Globus pallidus (tissue), 1 donor: ENCODE measurements around the gene WASF2.
"Not testable (repeated sequence)": the region's sequence is repeated elsewhere in the genome, so short reads cannot be mapped to it uniquely, and the experiment has no call there.

Experiments used
- DNase-seq: peaks from one replicate; pipeline ENCODE4 v3.0.0-alpha.2; 2015; ENCODE audit warnings: low spot score

WASF2 gene

DNA sequence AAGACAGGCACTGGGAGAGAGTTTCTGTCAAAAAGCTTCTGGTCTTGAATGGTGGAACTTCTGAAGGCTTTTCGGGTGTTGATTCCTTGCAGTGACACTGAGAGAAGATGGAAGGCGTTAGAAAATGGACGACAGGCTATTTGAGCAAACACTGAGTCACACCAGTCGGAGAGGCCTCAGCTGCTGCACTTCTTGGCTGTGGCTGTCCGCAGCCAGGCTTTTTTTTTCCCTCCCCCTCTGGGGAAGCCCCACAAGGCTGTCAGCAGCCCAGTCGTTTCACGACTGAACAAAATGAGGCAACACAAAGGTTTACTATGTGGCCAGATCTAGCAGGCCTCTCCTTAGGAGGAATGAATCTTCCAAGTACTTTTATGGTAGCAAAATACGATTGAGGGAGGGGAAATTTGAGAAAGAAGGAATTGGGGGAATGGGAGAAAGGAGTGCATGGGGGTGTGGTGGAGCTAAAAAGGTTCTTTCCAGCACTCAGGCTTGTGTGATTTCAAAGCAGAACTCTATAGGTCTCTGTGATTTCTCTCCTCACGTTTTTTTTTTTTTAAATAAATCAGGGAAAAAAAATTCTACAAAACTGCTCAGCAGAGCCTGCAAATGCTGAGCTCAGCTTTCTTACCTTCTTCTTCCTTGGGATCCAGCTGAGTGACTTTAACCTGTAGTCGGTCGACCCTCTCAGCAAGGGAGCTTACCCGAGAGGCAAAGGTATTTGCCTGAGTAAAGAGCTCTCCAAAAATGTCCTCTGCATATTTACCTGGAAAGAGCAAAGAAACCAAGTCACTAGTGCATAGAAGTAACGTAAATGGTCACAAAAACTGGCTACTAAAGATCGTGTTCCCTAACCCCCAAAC is 71.4 kb downstream of the WASF2 start:
- DNase-seq = peak; percentile 90

DNA sequence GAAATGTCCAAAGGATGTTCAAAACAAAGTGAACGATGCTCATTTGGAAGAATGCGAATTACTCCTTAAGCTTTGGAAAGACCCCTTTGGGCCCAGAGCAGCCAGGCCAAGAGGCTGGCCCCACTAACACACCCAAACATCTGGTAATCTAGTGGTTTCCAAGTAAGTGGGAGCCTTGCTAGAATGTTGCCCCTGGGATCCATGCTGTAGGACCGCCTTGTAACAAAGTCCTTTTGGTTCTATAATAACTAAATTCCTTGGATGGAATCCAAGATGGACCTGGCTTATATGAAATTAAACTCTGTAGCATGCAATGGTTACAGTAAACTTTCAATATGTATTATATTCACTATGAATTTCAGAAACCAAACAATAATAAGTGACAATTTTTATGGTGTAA is 72.3 kb downstream of the WASF2 start:
- no peak for DNase-seq

DNA sequence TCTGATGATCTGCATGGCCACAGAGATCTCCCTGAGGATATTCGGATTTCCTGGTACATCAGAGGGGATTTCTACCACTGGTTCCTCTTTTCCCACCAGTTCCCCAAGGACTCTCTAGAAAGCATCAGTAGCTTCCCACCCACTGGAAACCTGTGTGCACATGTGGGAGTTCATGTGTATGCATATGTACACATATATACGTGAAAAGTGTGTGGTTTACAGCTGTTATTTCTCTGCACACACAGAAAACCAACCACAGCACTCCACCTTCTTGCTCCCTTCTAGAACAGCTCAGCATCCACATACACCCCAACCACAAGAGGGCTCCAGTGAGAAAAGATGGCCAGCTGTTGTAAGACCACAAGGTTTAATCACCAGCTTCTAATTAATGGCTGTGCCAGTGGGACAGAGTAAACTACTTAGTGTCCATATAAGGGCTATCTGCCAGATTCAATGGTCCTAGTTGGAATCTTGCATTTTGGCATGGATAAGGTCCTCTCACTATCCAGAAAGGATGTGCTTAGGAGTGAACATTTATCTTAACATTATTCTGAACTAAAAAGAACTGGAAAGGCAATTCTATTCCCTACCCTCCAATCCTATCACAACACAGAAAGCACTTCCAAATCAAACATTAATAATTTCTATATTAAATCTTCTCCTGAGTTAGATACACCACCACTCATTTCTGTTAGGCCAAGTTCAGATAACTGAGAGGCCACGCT is 73.4 kb downstream of the WASF2 start:
- DNase-seq = peak; percentile 74

DNA sequence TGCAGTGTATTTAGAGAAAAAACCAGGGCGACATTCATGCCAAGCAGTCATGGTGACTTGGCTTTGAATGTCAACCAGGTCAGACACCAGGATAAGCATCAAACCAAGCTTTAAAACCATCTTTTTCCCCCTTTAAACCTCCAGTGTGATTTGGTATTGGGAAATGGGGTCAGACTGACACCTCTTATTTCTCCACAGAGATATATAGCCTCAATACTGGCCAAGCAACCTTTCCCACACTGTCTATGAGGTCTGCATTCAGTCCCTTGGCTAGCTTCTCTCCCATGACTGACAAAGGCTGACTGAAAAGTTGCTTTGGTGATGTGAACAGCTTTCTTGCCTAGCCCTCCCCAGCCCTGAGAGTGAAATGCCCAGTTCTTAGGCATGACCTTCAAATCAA is 75.9 kb downstream of the WASF2 start:
- DNase-seq = no peak

DNA sequence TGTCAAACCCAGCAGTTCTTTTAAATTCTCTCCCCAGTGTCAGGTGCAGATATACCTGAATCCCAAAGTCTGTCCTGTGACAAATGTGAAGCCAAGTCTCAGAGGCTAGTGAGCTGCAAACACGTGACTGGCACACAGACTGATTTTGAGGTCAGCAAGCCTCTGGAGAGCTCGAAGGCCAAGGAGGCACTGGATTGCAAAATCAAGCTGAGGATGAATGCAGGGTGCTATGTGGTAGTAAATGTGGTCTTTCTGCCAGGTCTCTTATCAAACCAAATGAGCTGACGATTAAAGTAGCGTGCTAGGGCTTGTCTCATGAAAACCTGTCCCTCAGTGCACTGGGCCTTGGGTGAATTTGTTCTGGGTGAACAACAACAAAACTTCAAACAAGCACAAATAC is 77.0 kb downstream of the WASF2 start:
- DNase-seq = no peak

DNA sequence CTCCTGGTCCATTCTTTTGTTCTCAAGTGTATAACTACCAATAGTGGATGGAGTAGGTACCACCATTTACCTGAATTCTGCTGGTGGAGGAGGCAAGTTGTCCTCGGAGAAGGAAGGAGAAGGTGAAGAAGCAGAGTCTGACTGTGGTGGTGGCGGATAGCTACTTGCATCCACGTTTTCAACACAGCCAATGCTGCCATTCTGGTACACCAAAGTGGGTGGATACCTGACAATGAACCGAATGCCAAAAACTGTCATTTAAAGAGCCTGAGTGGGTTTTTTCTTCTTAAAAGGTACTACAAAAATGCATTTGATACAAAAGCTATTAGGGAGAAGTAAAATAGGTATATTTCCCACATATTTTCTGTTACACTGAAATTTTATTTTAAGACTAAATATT is 77.5 kb downstream of the WASF2 start:
- DNase-seq = no peak

DNA sequence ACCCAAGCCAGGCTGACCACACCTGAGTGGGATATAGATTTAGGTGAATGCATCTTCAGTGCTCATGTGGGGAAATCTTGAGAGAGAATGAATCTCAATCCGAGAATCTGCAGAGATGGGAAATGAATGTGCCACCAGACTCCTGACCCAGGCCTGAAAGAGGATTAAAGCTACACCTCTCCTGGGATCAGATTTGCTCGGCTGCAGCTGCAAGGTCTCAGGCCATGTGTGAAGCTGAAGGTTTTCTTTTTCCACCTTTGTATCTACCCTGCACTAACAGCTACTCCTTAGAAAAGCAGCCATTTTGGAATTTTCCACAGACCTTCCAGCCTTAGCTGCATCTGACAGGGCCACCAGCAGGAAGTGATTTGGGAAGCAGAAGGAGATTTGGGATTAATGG is 79.3 kb downstream of the WASF2 start:
- no peak for DNase-seq

DNA sequence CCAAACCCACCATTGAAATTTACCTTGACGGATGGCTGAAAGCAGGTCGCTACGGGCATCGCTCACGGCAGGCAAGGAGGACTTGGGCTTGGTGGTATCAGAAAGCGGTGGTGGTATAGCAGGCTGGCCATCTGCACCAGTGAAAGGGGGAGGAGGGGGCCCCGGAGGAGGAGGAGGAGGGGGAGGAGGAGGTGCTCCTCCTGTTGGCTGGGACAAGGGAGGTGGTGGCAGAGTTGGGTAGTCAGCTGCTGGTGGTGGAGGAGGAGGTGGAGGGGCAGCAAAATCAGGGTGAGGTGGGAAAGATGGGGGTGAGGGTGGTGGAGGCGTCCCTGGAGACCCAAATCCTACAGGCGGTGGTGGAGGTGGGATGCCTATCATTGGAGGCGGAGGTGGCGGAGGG is 80.3 kb downstream of the WASF2 start:
- DNase-seq = no peak

DNA sequence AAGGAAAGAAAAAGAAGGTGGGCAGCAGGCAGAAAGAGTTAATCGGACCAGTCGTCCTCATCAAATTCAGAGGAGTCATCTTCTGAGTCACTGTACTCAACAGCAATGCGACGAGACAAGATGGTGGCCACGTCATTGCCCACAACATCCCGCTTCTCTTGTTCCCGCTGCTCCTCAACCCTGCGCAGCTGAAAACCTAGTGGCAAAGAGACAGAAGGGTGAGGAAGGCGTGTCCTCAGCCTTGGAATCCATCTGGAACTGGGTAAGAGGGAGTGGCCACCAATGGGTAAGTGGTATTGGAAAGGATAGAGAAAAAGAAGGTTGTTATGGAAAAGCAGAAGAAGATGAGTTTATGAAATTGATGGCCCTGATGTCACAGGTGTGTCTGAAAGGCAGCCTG is 81.8 kb downstream of the WASF2 start:
- DNase-seq = no peak

DNA sequence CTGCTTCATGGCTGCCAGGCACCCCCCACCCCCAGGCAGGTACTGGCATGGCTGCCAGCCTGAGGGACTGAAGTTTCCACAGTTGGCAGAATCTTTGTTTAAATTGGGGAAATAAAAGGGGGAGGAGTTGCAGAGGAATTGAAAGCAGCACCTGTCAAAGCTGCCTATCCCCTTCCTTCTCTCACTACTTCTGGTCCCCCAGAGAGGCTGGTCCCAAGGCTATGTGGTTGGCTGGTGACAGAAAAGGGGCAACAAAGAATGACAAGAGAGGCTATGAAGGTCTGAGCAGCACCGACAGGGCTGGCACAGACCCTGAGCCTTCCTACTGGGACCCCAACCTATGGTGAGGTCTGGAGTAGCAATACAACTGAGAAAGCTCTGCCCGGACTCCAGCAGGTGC is 83.2 kb downstream of the WASF2 start:
- not testable (repeated sequence) for DNase-seq

DNA sequence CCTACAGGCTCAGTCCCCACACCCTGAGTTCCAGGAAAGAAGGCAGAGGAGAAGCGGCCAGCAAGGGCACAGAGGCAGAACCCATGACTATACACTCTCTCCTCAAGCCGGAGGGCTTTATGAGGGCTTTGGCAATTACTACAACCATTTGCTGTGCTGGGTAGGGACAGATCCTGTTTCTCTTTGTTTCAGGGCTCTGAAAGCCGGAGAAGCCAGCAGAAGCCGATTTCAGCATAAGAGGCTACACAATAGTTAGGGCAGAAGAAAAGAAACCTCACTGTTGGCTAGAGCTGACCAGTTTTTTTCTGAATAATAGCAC is 83.6 kb downstream of the WASF2 start:
- peak; percentile 51 for DNase-seq

DNA sequence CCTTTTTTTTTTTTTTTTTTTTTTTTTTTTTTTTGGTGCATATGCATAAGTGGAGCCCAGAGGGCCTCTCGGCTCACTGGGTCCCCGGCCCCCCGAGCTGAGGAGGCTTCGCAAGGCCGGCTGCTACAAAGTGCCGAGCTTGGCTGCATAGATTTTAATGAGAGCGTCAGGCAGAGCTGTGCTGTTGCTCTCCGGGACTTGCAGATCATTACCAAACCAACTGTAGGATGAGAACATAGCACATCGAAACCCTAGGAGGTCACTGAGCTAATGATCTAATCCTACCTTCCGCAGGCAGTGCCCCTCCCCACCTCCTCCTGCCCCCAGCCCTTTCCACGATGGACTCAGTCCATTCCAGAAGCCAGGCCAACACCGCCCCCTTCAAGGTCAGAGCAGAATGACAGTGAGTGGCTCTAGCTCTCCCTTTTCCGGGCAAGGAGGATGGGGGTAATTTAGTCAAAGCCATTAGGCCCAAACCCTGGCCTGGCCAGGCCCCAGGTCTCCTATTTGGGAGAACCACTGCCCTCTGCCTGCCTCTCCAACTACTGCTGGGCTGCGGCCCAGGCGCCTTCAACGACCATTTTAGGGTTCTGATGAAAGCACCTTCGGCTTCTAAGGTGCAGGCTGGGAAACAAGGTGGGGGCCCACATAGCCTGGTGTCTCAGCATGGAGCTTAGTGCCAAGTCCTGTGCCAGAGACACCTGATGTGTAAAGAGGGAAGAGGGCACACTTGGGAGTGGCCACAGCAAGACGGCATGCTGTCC is 84.2 kb downstream of the WASF2 start:
- DNase-seq = not testable (repeated sequence)

DNA sequence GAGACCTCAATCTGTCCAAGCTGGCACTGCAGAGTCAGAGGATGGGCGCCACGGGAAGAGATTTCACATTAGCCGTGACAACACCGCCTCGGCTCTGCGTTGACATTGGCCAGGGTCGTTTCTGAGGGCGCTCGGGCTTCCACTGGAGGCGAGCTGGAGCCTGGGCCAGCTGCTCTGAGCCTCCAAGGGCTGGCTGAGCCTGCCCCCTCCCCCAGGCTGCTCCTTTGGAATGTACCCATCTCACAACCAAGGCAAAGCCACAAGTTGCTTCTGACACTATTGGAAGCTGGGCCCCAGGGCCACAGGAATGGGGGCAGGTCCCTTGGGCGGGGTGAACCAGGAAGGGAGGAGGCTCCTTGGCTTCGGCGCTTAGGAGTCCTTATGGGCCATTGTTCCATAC is 84.9 kb downstream of the WASF2 start:
- no peak for DNase-seq

DNA sequence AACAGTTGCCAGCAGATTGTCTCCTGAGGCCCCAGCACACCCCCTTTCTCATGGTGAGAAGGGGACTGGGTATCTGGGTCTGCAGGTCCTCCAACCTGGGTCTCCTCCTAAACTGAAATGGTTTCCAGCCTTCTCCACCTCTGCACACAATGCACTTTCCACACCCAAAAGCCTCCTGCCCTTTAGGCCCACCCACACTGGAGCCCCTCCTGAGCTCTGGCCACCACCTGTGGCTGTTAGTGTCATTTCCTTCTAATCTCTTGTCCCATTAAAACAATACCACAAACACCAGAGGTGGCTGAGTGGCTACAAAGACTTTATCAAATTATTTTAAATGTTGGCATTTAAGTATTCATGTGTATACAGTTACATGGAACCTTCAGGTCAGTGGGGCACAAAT is 86.0 kb downstream of the WASF2 start:
- DNase-seq = no peak

DNA sequence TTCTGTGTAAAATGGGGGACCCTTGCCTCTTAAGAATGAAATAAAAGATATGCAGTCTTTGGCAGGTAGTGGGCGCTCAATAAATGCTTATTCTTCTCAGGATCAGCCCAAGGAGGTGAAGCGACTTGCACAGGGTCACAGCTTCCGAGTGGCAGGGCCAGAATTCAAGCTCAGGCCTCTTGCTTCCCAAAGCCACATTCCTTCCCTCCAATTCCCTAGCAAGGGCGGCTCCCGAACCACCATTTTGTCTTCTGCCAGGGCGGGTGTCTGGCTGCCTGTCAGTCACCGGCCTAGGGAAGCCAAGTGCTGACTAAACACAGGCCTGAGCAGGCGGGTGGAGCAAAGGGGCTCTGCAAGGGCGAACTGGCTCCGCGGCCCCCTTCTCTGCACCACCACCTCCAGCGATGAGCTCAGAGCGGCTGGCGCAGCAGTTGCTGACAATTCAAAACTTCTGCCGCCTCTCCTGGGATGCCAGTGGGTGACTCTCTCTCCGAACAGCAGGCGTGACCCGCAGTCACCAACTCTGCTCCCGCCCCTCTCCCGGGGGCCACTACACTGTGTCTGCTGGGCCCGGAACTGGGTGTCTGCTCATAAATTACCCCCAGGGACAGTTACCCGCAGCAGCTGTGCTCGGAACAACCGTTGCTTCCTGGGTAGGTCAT is 86.8 kb downstream of the WASF2 start:
- DNase-seq = no peak

DNA sequence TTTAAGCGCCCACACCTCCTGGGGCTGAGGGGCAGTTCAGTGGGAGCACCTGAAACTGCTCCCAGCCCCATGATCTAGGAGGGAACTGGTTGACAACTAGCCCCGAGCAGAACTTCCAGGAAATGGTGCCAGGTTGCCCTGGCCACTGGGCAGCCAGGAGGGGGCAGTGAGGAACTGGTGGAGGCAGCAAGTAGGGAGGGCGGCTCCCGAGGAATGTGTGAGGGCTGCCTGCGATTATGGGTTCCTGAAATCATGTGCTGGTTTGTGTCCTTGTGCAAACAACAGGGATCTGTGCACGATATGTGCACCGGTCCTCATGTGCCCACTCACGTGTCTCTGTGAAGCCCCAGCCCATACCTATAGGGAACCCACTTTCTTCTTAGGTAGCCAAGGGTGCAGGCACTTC is 87.6 kb downstream of the WASF2 start:
- DNase-seq = peak; percentile 69

DNA sequence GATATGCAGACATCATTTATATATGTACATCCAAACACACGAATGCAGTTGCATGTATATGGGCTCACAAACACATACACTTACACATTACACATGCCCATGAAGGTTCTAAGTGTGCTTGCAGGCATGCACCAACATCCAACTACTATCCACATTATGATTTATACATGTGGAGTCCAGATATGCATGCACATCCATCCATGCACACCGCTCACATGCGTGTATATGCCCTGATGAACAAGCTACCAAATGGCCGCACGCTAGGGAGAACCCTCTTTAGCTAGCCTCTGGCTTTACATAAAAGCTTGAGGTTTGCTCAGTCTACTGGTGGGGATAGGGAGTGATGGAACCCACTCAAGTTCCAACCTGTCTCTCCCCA is 89.0 kb downstream of the WASF2 start:
- no peak for DNase-seq

DNA sequence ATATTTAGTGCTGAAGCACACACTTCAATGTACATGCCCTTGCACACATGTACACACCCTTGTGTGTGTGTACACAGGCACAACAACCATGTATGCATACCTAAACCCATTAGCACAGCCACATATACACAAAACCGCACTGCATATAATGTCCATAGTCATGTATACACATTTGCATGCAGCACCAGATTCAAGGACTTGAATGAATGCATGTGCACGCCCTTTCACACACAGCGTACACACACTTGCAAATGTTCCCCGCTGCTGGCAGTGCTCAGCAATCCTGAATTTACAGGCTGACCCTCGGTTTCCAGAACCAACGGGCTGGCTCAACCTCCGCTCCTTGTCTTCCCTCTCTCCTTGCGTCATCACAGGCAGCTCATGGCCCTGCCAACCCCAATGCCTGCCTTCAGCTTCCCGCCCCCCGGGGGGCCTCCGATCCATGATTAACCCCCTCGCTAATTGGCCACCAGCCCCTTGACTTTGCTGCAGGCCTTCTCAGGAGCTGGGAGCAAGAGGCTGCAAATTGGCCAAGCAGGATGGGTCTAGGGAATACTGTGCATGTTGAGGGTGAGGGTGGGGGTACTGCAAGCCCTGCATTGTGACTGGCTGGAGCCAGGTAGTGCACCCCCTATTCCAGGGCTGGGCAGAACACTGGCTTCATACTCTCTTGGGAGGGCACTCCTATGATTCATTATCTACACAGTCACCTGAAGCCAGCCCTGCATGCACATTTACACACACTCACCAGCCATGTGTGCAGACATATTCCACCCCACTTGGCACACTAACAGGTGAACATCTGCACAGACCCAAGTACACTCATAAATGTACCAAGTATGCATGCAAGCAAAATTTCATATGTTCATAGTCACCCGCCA is 89.6 kb downstream of the WASF2 start:
- DNase-seq = no peak

DNA sequence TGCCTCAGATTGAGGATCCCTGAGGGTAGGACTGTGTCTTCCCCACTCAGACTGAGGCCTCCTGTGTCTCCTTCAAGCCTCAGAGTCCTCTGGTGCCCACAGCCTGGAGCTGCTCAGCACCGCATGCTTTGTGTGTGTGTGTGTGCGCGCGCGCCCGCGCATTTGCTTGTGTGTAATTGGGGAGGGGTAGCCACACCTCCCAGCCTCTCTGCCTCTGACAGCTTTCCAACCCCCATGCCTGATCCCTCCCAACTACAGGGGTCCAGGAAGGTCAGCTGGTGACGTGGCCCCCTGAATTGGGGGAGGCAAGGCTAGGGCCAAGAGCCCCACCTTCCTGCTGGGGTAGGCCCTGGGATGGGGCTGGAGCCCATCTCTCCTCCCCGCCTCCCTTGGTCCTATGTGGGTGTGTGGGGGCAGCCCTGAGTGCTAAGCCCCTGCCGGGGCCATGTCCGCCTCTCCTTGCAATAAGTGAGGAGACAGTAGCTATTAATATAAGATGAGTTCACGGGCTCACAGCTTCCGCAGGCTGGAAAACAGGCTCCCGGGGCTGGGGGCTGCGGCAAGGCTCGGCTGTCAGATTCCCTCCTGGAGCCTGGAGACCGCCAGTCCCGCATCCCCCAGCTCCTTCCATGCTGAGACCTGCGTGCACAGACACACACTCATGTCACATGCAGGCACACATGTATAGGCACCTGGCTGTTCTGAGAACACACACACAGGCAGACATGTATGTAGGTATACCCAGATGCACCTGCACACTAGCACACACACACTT is 90.5 kb downstream of the WASF2 start:
- DNase-seq = no peak

DNA sequence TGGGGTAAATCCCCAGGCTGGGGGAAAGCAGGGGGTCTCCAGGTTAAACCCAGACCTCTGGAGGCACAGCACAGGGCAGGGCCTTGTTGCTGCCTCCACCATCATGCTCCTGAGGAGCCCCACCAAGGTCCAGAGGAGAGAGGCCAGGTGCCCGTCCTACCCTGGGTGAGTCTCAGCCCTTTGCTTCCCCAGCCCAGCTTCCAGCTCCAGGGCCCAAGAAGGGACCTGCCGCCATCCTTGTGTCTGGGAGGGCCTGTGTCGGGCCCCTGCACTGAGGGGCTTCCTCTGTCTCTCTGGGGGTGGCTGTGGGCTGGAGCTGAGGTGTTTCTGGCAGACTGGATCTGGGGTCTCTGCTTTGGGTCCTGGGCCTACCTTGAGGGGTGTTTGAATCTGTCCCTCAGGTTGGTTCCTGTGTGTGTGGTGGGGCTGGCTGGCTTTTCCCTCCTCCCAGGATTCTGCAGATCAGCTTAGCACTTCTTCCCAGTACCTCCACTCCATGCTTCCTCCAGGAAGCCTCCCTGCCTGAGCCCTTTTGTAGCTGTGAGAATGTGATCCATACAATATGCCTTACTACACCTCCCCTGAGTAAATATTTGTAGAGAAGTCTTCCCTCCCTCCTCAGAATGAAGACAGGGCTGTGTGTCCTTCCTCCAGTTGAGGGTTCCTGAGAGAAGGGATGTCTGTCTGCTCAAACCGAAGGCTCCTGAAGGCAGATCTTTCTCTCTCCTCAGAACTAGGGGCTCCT is 91.4 kb downstream of the WASF2 start:
- no peak for DNase-seq
